SK-N-SH treated with all-trans-retinoic acid at 6 μM for 48 hours (cell line): ENCODE results near the gene RIMS4.

Source experiments
- ATAC-seq: fragments of 200-7000 bp; cut with Tn5 transposase; 3 replicates; pipeline ENCODE4 v1.9.1; 2020; ENCODE audit warnings: mild to moderate bottlenecking, moderate library complexity
- ARNTL ChIP-seq: fragments of 450-650 bp; formaldehyde crosslinking; IDR thresholded peaks from 2 replicates; pipeline ENCODE4 v1.5.0; 2020; ENCODE audit warnings: low read depth, mild to moderate bottlenecking, moderate library complexity, borderline replicate concordance
- BACH2 ChIP-seq: fragments of 250-450 bp; sonication (Bioruptor Pico); IDR thresholded peaks from 2 replicates; pipeline ENCODE4 v1.9.0; 2021; ENCODE audit warnings: mild to moderate bottlenecking, borderline replicate concordance
- CSDC2 ChIP-seq: fragments of 250-450 bp; sonication (Bioruptor Pico); IDR thresholded peaks from 2 replicates; pipeline ENCODE4 v1.5.0; 2020; ENCODE audit warnings: mild to moderate bottlenecking, moderate library complexity
- ESRRG ChIP-seq: fragments of 250-450 bp; sonication (Bioruptor Pico); IDR thresholded peaks from 2 replicates; pipeline ENCODE4 v1.6.1; 2021; ENCODE audit warnings: mild to moderate bottlenecking
- GLIS3 ChIP-seq: fragments of 250-450 bp; sonication (Bioruptor Pico); IDR thresholded peaks from 2 replicates; pipeline ENCODE4 v1.5.0; 2020; ENCODE audit warnings: mild to moderate bottlenecking, moderate library complexity
- ISL1 ChIP-seq: fragments of 250-450 bp; sonication (Bioruptor Pico); IDR thresholded peaks from 2 replicates; pipeline ENCODE4 v2.1.2; 2022; ENCODE audit warnings: mild to moderate bottlenecking, moderate library complexity
- OSR1 ChIP-seq: fragments of 250-450 bp; sonication (Bioruptor Pico); IDR thresholded peaks from 2 replicates; pipeline ENCODE4 v1.8.0; 2022; ENCODE audit warnings: moderate library complexity, mild to moderate bottlenecking, inconsistent platforms
- PPARA ChIP-seq: fragments of 250-450 bp; sonication (Bioruptor Pico); IDR thresholded peaks from 2 replicates; pipeline ENCODE4 v1.5.0; 2020; ENCODE audit warnings: mild to moderate bottlenecking, borderline replicate concordance
- RARB ChIP-seq: fragments of 250-450 bp; sonication (Bioruptor Pico); IDR thresholded peaks from 2 replicates; pipeline ENCODE4 v1.8.0; 2021; ENCODE audit warnings: mild to moderate bottlenecking, moderate library complexity
- SNAI2 ChIP-seq: fragments of 250-450 bp; sonication (Bioruptor Pico); IDR thresholded peaks from 2 replicates; pipeline ENCODE4 v1.5.0; 2020; ENCODE audit warnings: mild to moderate bottlenecking, moderate library complexity
- TCF4 ChIP-seq: fragments of 250-450 bp; sonication (Bioruptor Pico); IDR thresholded peaks from 2 replicates; pipeline ENCODE4 v1.8.0; 2021; ENCODE audit warnings: mild to moderate bottlenecking, moderate library complexity, borderline replicate concordance
- TOX ChIP-seq: fragments of 250-450 bp; sonication (Bioruptor Pico); IDR thresholded peaks from 2 replicates; pipeline ENCODE4 v1.8.0; 2021; ENCODE audit warnings: mild to moderate bottlenecking, moderate library complexity, borderline replicate concordance
- ZFP3 ChIP-seq: fragments of 250-450 bp; sonication (Bioruptor Pico); IDR thresholded peaks from 2 replicates; pipeline ENCODE4 v1.5.0; 2020; ENCODE audit warnings: mild to moderate bottlenecking, moderate library complexity
- ZFP30 ChIP-seq: fragments of 450-650 bp; formaldehyde crosslinking; IDR thresholded peaks from 2 replicates; pipeline ENCODE4 v1.5.0; 2022; ENCODE audit warnings: mild to moderate bottlenecking, moderate library complexity
- ZNF70 ChIP-seq: fragments of 450-650 bp; formaldehyde crosslinking; IDR thresholded peaks from 2 replicates; pipeline ENCODE4 v1.5.0; 2020; ENCODE audit warnings: mild to moderate bottlenecking, moderate library complexity
- ZNF8 ChIP-seq: fragments of 450-650 bp; formaldehyde crosslinking; IDR thresholded peaks from 2 replicates; pipeline ENCODE4 v1.5.0; 2020; ENCODE audit warnings: mild to moderate bottlenecking, moderate library complexity
- TF ChIP-seq, protein P1 (sequence below): fragments of 250-450 bp; sonication (Bioruptor Pico); IDR thresholded peaks from 2 replicates; pipeline ENCODE4 v1.5.1; 2021; ENCODE audit warnings: mild to moderate bottlenecking, moderate library complexity
- TF ChIP-seq, protein P2 (sequence below): fragments of 250-450 bp; sonication (Bioruptor Pico); IDR thresholded peaks from 2 replicates; pipeline ENCODE4 v1.8.0; 2020; ENCODE audit warnings: mild to moderate bottlenecking, moderate library complexity, borderline replicate concordance
- TF ChIP-seq, protein P3 (sequence below): fragments of 250-450 bp; sonication (Bioruptor Pico); IDR thresholded peaks from 2 replicates; pipeline ENCODE4 v1.5.0; 2020; ENCODE audit warnings: mild to moderate bottlenecking, moderate library complexity
- TF ChIP-seq, protein P4 (sequence below): fragments of 250-450 bp; sonication (Bioruptor Pico); IDR thresholded peaks from 2 replicates; pipeline ENCODE4 v1.8.0; 2021; ENCODE audit warnings: low read depth, mild to moderate bottlenecking, moderate library complexity, borderline replicate concordance
- TF ChIP-seq, protein P5 (sequence below): fragments of 250-450 bp; sonication (Bioruptor Pico); IDR thresholded peaks from 2 replicates; pipeline ENCODE4 v1.5.1; 2020; ENCODE audit warnings: low read depth, mild to moderate bottlenecking, moderate library complexity

RIMS4 gene

DNA sequence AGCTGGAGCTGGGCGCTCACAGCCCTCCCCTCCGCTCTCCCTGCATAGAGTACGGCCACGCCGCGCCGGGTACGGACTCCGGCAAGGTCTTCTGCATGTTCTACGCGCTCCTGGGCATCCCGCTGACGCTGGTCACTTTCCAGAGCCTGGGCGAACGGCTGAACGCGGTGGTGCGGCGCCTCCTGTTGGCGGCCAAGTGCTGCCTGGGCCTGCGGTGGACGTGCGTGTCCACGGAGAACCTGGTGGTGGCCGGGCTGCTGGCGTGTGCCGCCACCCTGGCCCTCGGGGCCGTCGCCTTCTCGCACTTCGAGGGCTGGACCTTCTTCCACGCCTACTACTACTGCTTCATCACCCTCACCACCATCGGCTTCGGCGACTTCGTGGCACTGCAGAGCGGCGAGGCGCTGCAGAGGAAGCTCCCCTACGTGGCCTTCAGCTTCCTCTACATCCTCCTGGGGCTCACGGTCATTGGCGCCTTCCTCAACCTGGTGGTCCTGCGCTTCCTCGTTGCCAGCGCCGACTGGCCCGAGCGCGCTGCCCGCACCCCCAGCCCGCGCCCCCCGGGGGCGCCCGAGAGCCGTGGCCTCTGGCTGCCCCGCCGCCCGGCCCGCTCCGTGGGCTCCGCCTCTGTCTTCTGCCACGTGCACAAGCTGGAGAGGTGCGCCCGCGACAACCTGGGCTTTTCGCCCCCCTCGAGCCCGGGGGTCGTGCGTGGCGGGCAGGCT is 60.1 kb downstream of the RIMS4 start:
- TF ChIP-seq CSDC2 (no peak), ZNF70 (CRISPR knock-in tag) (no peak), TOX (CRISPR knock-in tag) (no peak), ZNF8 (CRISPR knock-in tag) (no peak), OSR1 (CRISPR knock-in tag) (no peak)
- TF ChIP-seq, protein P1, sequence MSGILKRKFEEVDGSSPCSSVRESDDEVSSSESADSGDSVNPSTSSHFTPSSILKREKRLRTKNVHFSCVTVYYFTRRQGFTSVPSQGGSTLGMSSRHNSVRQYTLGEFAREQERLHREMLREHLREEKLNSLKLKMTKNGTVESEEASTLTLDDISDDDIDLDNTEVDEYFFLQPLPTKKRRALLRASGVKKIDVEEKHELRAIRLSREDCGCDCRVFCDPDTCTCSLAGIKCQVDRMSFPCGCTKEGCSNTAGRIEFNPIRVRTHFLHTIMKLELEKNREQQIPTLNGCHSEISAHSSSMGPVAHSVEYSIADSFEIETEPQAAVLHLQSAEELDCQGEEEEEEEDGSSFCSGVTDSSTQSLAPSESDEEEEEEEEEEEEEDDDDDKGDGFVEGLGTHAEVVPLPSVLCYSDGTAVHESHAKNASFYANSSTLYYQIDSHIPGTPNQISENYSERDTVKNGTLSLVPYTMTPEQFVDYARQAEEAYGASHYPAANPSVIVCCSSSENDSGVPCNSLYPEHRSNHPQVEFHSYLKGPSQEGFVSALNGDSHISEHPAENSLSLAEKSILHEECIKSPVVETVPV (CRISPR knock-in tag) = no peak
- TF ChIP-seq, protein P2, sequence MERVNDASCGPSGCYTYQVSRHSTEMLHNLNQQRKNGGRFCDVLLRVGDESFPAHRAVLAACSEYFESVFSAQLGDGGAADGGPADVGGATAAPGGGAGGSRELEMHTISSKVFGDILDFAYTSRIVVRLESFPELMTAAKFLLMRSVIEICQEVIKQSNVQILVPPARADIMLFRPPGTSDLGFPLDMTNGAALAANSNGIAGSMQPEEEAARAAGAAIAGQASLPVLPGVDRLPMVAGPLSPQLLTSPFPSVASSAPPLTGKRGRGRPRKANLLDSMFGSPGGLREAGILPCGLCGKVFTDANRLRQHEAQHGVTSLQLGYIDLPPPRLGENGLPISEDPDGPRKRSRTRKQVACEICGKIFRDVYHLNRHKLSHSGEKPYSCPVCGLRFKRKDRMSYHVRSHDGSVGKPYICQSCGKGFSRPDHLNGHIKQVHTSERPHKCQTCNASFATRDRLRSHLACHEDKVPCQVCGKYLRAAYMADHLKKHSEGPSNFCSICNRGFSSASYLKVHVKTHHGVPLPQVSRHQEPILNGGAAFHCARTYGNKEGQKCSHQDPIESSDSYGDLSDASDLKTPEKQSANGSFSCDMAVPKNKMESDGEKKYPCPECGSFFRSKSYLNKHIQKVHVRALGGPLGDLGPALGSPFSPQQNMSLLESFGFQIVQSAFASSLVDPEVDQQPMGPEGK (CRISPR knock-in tag) = no peak
- no peak for ATAC-seq

DNA sequence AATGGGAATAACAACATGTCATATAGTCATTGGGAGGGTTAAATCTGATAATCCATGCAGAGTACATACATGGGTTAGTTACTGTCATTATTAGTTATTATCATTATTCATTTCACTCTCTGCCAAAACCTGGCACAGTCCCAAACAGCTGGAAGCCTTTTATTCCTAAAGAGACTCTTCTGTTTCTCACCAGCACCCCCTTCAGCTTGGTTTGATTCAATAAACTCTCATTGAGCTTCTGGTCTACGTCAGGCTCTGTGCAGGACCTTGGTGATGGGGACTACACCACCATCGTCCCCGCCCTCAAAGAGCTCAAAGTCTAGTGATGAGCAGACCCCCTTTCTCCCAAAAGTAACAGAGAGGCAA is 62.4 kb downstream of the RIMS4 start:
- no peak; the same call in 2 of the 3 replicates for ATAC-seq

DNA sequence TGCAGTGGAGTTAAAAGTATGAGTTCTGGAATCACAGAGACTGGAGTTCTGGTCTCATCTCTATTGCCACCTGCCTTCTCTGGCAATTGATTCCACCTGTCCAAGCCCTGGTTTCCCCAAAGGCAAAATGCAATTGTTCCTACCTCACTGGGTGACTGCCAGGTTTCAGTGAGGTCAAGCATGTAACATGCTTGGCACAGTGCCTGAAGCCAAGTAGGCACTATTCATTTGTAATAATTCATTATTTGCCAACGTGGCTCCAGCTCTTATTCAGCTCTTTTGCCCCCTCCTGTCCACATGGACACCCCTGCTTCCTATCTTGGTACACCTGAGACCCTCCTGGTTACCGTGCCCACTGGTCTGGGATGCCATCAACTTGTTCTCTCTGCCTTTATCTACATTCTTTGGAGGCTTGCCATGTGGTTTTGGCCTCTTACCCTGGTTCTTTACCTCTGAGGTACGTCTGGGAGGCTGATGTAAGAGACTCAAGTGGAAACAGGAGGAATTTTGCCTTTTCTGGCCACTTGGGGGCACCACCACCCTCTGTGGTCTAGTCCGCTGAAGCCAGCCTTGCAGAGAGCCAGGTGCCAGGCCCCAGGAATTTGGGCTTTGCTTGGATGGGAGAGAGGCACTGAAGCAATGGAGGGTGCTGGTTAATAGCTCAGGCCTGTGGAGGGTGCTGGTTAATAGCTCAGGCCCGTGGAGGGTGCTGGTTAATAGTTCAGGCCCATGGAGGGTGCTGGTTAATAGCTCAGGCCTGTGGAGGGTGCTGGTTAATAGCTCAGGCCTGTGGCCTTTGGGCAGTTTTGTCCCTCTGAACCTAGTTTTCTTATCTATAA is 63.0 kb downstream of the RIMS4 start:
- TF ChIP-seq SNAI2 (CRISPR knock-in tag) (no peak), GLIS3 (CRISPR knock-in tag) (no peak), ZFP3 (no peak), RARB (CRISPR knock-in tag) (no peak), ZNF70 (CRISPR knock-in tag) (no peak), ARNTL (CRISPR knock-in tag) (no peak), ZFP30 (CRISPR knock-in tag) (no peak), PPARA (CRISPR knock-in tag) (no peak), ISL1 (CRISPR knock-in tag) (no peak), ESRRG (CRISPR knock-in tag) (no peak), TCF4 (CRISPR knock-in tag) (no peak), CSDC2 (no peak), BACH2 (CRISPR knock-in tag) (no peak)
- TF ChIP-seq, protein P3, sequence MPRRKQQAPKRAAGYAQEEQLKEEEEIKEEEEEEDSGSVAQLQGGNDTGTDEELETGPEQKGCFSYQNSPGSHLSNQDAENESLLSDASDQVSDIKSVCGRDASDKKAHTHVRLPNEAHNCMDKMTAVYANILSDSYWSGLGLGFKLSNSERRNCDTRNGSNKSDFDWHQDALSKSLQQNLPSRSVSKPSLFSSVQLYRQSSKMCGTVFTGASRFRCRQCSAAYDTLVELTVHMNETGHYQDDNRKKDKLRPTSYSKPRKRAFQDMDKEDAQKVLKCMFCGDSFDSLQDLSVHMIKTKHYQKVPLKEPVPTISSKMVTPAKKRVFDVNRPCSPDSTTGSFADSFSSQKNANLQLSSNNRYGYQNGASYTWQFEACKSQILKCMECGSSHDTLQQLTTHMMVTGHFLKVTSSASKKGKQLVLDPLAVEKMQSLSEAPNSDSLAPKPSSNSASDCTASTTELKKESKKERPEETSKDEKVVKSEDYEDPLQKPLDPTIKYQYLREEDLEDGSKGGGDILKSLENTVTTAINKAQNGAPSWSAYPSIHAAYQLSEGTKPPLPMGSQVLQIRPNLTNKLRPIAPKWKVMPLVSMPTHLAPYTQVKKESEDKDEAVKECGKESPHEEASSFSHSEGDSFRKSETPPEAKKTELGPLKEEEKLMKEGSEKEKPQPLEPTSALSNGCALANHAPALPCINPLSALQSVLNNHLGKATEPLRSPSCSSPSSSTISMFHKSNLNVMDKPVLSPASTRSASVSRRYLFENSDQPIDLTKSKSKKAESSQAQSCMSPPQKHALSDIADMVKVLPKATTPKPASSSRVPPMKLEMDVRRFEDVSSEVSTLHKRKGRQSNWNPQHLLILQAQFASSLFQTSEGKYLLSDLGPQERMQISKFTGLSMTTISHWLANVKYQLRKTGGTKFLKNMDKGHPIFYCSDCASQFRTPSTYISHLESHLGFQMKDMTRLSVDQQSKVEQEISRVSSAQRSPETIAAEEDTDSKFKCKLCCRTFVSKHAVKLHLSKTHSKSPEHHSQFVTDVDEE = no peak
- TF ChIP-seq, protein P2 (CRISPR knock-in tag) = no peak
- TF ChIP-seq, protein P4, sequence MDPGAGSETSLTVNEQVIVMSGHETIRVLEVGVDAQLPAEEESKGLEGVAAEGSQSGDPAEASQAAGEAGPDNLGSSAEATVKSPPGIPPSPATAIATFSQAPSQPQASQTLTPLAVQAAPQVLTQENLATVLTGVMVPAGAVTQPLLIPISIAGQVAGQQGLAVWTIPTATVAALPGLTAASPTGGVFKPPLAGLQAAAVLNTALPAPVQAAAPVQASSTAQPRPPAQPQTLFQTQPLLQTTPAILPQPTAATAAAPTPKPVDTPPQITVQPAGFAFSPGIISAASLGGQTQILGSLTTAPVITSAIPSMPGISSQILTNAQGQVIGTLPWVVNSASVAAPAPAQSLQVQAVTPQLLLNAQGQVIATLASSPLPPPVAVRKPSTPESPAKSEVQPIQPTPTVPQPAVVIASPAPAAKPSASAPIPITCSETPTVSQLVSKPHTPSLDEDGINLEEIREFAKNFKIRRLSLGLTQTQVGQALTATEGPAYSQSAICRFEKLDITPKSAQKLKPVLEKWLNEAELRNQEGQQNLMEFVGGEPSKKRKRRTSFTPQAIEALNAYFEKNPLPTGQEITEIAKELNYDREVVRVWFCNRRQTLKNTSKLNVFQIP (CRISPR knock-in tag) = no peak
- TF ChIP-seq, protein P5, sequence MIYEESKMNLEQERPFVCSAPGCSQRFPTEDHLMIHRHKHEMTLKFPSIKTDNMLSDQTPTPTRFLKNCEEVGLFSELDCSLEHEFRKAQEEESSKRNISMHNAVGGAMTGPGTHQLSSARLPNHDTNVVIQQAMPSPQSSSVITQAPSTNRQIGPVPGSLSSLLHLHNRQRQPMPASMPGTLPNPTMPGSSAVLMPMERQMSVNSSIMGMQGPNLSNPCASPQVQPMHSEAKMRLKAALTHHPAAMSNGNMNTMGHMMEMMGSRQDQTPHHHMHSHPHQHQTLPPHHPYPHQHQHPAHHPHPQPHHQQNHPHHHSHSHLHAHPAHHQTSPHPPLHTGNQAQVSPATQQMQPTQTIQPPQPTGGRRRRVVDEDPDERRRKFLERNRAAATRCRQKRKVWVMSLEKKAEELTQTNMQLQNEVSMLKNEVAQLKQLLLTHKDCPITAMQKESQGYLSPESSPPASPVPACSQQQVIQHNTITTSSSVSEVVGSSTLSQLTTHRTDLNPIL = no peak
- peak; percentile 92 for ATAC-seq

More for the DNA sequence above, 62.4 kb downstream of the RIMS4 start:
- TF ChIP-seq ESRRG (CRISPR knock-in tag) (no peak), OSR1 (CRISPR knock-in tag) (no peak), TCF4 (CRISPR knock-in tag) (peak; percentile 26; the same call in 1 of the 2 replicates), ZNF70 (CRISPR knock-in tag) (no peak)
- TF ChIP-seq, protein P2 (CRISPR knock-in tag) = no peak
- TF ChIP-seq, all 23 proteins: peak for 1
